HG03175 (cell line): ENCODE results near the gene C1orf94.
"Not testable (repeated sequence)": the region's sequence is repeated elsewhere in the genome, so short reads cannot be mapped to it uniquely, and the experiment has no call there.

ENCODE experiments used
- ATAC-seq: cut with Tn5 transposase; IDR thresholded peaks from one replicate; pipeline ENCODE4 v1.9.1; 2021; ENCODE audit warnings: mild to moderate bottlenecking, moderate library complexity; ENCODE audit not compliant: unreplicated experiment

Gene C1orf94

DNA sequence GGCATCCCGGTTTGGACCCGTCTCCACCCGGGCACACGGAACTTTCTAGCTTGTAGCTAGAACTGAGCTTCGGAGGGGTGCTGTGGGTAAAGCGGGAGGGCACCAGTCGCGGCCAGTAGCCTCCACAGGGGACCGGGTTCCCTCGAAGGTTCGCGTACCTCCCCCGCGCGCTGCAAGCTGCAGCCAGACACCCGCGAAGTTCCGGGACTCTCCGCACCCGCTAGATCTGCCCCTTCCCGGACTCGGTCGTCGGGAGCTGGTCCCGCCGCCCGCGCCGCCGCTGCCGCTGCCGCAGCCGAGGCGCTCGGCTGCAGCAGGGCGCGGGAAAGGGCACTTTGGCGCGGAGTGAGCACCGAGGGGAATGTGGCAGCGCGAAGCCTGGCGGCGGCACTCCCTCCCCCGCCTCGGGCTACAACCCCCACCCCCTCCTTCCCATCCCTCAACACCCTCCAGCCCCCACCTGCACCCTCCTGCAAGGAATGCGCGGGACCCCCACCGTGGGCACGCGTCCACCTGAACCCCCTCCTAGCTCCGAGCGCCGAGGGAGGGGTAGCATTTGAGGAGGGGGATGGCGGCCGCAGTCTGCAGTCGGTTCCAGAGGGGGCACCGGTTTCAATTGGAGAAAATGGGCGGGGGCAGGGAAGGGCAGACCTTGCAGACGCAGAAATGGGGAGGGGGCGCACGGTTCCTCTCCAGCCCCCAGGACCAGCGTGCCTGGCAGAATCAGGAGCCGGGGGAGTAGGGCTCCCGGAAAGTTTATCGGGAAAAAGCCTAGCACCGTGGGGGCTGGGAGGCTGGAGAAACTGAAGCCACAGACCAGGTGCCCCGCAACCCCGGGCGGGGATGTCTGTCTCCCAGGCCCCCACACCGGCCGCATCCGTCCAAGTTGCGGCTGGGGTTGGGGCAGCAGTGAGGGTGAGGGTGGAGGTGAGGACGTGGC is 12.6 kb upstream of the C1orf94 start:
- ATAC-seq: no peak

DNA sequence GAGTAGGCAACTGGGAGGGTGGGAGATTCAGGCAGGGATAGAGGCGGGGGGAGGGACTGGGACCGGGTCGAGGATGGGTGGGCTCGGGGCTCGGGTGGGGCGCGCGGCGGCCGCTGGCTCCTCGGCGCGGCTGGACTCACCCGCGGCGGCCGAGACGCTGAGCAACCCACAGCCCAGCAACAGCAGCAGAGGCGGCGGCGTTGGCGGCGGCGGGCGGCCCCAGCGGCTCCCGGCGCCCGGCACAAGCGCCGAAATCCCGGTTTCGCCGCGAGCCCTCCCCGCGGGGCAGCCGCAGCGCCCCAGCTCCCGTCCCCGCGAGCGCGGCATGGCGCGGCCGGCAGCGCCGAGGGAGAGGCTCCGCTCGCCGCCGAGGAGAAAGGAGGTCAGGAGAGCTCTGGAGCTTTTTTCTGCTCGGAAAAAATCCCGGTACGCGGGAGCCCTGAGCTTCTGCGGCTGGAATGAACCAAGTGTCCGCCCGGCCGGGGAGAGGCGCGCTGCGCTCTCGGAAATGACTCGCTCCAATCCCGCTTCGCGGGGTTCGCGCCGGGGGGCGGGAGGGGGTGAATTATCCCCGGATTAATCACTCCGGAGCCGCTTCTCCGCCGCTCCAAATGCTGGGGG is 11.8 kb upstream of the C1orf94 start, which contains the start of gene CSMD2:
CSMD2 (minus strand) TSS at position 460 of the 621 bp plus-strand sequence; CDS start at position 327, 133 bp downstream.
- ATAC-seq: no peak

DNA sequence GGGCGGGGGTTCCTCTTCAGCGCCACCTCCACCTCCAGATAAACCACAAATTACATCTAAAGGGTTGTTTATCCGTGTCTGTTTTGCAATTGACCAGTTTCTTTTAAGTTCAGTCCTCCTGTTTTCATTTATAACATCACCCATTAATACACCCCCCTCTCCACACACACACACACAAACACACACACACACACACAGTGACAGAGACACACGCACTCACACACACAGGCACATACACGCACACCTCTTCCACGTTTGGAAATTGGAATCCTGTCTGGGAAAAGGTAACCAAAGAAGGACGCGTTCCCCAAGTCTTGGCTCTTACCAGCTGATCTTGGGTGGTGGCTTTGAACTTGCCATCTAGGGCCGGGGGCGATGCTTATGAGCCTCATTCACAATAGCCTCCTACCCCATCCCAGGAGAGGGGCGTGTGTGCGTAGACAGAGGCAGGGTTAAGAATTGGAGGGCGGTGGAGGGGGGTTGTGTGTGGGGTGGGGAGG is 11.2 kb upstream of the C1orf94 start:
- no peak for ATAC-seq

DNA sequence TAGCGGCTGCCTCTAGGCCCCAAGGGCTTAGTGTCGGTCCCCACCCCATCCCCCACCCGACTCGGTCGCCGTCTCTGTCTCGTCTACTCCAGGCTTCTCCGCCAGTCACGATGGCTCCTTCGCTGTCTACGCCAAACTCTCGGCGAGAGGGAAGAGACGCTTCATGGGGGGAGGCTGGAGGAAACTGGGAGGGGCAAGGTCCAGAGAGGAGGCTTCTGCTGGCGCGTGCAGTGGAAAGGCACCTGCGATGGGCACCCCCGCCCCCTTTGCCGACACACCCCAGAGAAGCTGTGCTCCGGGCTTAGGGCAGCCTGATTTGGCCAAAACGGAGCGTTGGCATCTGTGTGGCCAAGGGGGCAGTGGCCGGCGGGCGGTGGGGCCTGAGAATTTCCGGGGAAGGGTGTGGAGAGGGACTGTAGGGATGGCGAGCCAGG is 10.5 kb upstream of the C1orf94 start:
- ATAC-seq: no peak

DNA sequence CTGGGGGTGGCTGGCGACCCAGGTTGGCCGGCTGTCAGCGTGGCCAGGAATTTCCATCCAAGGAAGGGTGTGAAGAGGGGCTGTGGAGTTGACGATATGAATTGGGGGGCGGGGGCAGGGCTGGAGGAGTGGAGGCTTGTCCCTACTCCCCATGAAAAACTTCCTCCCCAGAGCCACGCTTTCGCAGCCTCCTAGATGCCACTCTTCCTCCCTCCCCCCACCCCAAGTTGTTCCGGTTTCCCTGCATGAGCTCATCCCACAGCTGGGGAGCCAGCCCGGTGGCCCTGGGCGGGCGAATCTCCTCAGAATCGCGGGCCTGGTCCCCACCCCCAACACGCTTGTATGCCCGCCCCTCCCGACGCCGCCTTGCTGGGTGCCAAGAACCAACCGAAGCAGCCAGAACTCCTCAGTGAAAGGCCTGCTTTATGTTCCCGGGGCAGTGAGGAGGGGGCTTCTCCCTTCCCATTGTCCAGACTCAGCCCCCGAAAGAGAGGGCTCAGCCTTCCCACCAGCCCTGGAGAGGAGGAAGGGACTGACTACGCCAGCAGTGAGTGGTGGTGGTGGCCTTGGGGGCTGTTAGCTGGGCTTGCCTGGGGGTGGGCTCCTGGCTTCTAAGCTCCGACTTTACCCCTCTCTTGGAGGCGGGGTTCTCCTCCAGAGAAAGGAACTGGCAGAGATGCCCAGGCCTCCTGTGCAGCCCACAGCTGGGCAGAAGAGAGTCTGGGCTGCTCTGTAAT is 9.9 kb upstream of the C1orf94 start:
- no peak for ATAC-seq

DNA sequence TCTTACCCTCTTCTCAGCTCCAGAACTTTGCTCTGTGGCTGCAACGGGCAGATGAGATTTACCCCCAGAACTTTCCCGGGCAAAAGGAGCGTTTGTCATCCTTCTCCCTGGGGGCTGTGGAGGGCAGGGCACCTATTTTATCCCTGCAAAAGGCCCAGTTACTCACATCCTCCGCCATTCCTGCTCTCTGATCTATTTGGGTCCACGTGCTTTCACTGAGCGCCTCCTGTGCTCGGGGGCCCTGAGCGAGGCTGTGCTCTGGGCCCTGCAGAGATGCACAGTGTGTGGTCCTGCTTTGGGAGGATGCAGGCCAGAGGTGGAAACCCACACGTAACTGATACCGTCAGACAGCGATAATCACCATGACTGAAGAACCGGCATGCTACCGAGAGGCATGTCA is 9.3 kb upstream of the C1orf94 start:
- ATAC-seq: no peak

DNA sequence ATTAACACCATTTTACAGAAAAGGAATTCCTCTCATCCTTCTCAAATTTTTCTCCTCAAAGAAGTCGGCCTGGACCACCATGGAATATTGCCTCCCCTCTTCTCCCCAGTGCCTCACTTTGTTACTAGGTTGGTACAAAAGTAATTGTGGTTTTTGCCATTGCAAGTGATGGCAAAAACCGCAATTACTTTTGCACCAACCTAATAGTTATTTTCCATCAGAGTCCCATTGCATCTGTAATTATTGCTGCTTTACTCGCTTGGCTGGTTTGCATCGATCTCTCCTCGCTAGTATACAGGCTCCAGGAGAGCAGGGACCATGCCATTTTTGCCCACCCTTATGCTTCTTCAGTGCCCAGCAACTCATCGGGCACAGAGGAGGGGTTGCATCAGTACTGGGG is 963 bp upstream of the C1orf94 start:
- ATAC-seq: no peak

DNA sequence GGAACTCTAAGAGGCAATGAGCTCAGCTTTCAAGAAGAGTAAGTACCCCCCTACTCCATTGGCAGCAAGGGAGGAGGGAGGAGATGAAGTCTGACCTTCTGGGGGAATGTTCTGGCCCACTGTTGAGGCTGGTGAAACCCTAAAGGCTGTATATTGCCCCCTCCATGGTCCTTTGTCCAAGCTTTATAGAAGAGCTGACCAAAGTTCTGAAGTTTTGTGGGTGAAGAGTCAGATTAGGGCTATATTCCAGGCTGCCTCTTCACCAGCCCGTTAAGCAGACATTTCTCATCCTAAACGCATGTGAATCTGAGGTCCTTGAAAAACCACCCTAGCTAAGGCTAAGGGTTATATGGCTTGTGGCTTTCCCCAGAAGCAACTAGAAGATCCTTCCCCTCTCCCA is 1.4 kb downstream of the C1orf94 start:
- ATAC-seq: no peak

DNA sequence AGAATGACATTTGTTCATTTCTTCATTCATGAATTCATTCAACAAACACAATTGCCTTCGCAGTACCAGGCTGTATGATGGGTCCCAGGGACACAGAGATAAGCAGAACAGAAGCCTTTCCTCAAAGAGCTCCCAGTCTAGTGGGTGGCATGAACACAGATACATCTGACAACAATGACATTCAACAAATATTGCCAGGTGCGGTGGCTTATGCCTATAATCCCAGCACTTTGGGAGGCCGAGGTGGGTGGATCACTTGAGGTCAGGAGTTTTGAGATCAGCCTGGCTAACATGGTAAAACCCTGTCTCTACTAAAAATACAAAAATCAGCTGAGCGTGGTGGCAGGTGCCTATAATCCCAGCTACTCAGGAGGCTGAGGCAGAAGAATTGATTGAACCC is 6.7 kb downstream of the C1orf94 start:
- ATAC-seq: not testable (repeated sequence)

DNA sequence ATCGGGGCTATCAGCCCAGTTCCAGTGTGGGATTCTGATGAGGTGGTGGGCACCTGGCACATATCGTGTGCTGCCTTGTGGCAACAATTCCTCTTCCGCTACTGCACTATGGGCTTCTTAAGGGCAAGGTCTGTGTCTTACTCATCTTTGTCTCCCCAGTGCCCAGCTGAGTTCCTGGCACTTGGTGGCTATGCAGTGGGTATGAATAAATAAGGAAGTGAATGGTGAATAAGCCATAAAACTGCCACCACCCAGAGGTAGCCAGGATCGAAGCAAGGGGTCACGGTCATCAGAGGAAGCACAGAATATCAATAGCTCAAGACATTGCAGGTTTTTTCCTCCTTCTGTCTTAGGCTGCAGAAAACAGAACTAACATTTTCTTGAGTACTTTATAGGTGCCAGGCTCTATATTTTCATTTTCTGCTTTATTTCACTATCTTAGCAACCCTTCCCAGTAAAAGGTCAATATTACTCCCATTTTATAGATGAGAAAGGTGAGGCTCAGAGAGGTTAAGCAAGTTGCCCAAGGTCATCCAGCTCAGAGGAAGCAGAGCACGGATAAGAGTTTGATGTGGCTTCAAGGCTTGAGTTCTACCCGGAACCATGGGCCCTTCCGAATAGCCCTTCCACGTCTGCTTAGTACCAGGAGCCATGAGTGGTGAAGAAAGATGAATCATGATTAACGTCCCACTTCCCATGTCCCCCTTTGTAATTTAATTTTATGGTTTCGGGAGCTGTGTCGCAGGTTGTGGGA is 10.2 kb downstream of the C1orf94 start:
- ATAC-seq: no peak

DNA sequence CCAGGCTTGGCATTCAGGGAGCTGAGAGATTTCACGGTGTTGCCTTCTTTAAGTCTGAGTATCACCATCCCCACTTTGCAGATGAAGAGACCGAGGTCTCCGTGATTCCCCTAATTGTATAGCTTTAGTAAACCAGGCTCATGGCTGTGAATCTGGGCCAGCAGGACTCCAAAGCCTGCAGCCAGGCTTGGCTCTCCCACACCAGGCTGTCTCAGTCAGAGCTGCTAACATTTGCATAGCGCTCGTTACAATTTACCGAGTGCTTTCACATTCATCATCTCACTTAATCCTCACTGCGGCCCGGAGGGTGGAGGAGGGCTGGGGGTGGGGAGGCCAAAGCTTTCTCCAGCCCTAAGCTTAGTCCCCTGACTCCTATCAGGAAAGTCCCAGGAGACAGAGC is 11.7 kb downstream of the C1orf94 start:
- ATAC-seq: no peak

DNA sequence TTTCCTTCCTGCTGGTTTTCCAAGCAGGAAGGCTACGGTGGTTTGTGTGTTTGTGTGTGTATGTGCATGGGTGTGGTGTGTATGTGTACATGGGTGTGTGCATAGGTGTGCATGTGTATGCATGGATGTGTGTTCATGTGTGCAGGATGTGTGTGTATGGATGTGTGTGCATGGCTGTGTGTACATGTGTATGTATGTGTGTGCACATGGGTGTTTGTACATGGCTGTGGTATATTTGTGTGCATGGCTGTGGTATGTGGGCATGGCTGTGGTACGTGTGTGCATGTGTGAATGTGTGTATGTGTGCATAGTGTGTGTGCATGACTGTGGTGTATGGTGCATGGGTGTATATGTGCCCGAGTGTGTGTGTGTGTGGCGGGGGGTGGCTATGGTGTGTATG is 12.3 kb downstream of the C1orf94 start:
- ATAC-seq: no peak

DNA sequence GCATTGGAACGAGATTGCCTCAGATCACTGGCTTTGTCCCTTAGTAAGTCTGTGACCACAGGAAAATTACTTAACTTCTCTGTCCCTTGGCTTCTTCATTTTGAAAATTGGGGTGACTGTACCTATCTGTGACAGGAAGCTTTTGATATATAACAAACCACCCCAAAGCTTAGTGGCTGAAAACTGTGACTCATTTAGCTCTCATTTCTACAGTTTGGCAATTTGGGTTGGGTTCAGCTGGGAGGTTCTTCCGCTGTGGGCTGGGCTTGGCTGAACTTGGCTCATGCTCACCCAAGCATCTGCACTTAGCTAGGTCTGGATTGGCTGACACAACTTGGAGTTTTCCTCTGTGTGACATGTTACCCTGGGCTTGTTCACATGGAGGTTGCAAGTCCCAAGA is 14.0 kb downstream of the C1orf94 start:
- no peak for ATAC-seq

DNA sequence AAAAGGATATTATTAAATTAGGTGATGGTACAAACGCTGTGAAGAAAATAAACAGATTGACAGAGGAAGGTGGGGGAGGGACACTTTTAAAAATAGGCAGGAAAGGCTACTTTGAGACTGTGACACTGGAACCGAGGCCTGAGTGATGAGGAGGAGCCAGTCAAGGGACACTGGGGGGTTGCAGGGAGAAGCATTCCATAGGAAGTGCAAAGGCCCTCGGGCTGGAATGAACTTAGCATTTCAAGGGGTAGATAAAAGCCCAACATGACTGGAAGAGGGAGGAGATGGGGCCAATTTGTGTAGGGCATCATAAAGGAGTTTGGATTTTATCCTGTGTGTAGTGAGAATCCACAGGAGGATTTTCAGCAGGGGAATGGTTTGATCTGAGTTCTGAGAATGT is 15.9 kb downstream of the C1orf94 start:
- ATAC-seq: no peak

DNA sequence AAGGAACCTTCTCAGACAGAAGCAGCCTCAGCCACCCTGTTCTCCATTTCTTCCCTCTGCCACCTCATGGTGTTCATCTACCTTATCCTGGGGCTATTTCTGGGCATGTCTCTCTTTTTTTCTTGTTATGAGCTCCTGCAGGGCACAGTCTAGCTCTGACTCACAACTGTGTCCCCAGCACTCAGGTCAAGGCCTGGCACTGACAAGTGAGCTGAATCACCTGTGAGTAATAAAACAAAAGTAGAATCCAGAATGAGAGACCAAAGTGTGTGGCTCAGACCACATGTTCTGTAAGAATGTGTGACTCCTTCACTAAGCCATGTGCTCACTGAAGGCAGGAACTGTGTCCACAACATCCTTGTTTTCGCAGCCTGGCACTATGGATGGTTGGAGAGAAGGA is 23.2 kb downstream of the C1orf94 start:
- ATAC-seq: no peak

DNA sequence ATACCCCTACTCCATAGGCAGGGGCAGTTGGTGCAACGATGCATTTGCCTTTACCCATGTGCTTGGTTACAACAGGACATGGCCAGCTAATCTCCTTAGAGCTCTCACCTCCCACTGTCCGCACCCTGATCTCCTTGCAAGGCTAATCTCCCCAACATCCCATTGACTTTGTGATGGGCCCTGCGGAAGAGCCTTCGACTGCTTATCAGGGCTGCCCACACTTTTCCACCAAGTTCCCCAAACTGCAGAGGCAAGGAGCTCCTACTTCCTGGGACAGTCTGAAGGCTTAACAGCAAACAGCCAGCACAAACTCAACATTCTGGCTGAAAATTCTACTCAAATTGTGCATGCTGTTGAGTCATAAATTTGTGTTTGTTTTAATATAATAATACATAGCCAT is 36.0 kb downstream of the C1orf94 start:
- no peak for ATAC-seq

DNA sequence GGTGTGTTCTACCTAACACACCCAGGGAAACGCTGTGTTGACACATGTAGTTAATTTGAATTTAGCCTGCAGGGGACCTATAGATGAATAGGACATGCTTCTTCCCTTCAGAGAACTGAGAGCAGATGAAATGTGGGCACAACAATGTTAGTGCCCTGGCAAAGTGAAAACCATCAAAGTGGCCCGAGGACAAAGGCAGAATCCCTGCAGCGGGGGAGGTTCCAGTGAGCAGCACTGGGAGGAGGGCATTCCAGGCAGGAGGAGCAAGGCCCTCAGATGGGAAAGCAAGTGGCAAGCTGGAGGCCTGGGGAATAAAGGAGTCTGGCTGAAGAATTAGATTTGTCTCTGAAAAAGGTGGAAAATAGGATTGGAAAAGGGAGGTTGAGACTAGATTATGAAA is 37.2 kb downstream of the C1orf94 start:
- no peak for ATAC-seq

DNA sequence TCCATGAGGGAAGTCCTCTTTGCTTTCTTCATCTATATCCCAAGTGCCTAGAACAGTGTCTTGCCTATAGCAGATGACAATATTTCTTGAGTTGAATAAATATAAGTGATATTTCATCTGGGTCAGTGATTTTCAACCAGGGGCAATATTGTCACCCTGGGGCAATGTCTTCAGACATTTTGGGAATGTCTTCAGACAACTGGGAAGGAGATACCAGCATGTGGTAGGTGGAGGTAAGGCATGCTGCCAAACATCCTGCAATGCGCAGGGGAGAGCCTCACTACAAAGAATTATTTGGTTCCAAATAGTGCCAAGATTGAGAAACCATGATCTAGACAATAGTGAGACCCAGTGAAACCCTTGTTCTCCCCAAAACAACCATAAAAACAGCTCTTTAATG is 54.7 kb downstream of the C1orf94 start:
- ATAC-seq: no peak

DNA sequence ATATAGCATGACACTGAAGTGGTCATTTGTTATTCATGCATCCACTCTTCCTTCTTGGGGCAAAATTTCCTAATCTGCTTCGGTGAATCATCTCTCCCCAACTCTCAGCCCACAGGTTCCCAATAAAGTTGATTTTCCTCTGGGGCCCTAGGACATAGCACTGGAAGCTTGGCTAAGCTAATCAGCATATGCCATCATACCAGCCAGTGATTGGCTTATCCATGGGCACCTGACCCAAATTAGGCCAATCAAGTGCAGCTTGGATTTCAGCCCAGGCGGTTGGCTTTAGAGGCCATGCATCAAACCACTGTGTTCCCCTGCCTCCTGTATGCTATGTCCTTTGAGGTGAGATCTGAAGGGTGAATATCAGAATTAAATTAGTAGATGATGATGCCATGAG is 58.9 kb downstream of the C1orf94 start:
- ATAC-seq: no peak

DNA sequence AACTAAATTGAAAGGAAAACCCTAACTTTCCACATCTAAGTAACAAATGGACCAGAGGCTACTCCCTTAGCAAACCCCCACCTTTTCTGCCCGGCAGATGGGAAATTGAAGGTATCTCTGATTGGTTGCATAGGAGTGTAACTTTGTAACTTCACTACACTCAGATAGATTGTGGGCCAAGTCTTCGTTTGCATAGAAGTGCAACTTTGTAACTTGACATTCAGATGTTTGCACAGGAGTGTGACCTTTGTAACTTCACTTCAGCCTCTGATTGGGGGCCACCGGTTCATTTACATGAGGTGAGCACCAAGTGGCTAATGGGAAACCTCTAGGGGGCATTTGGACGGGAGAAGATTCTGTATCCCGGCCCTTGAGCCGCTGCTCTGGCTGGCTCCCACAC is 59.4 kb downstream of the C1orf94 start:
- ATAC-seq: no peak
